NT2/D1 (cell line): Measurements from ENCODE around the gene GALNT16.

Experiments
- SUZ12 ChIP-seq: IDR thresholded peaks from 2 replicates; pipeline ENCODE4 v1.6.1; 2011; ENCODE audit not compliant: insufficient read length, insufficient read depth; ENCODE audit errors: extremely low read depth
- YY1 ChIP-seq: IDR thresholded peaks from 2 replicates; pipeline ENCODE4 v1.6.1; 2011; ENCODE audit not compliant: insufficient read length, insufficient read depth
- ZNF274 ChIP-seq: IDR thresholded peaks from 2 replicates; pipeline ENCODE4 v1.6.1; 2011; ENCODE audit warnings: mild to moderate bottlenecking, low read depth, low read length

- TF ChIP-seq YY1 (no peak), ZNF274 (no peak), SUZ12 (no peak)
These were observed 79.5 kb downstream of the GALNT16 start for GRCh38 chr14:69339426-69339825.
